H9 (cell line): ENCODE measurements around the gene DNLZ. TPM values are rescaled to one million over a fixed set of nuclear protein-coding genes. Genes with fewer than 3 reads are reported as not detected.

ENCODE experiments used
- DNase-seq: peaks from one replicate; pipeline ENCODE4 v3.0.0-alpha.2; 2017
- H2AFZ ChIP-seq: one replicate; pipeline ENCODE4 v1.6.1; 2013; ENCODE audit warnings: mild to moderate bottlenecking, low read length, control low read depth, moderate library complexity
- H2AK5ac ChIP-seq: 2 replicates; pipeline ENCODE4 v1.6.1; 2013; ENCODE audit warnings: low read length, control low read depth, mixed read lengths; ENCODE audit not compliant: insufficient read length
- H2BK120ac ChIP-seq: one replicate; pipeline ENCODE4 v1.6.1; 2013; ENCODE audit warnings: low read depth, mild to moderate bottlenecking, low read length, control low read depth, inconsistent platforms; ENCODE audit not compliant: poor library complexity, severe bottlenecking
- H2BK12ac ChIP-seq: 2 replicates; pipeline ENCODE4 v1.6.1; 2013; ENCODE audit warnings: low read length, control low read depth, mixed read lengths, low read depth; ENCODE audit not compliant: insufficient read length
- H2BK15ac ChIP-seq: 2 replicates; pipeline ENCODE4 v1.6.1; 2013; ENCODE audit warnings: low read depth, low read length, control low read depth
- H2BK20ac ChIP-seq: one replicate; pipeline ENCODE4 v1.6.1; 2013; ENCODE audit warnings: low read depth, mild to moderate bottlenecking, low read length, control low read depth, inconsistent platforms; ENCODE audit not compliant: poor library complexity, severe bottlenecking
- H2BK5ac ChIP-seq: 2 replicates; pipeline ENCODE4 v1.6.1; 2013; ENCODE audit warnings: low read length, control low read depth, mixed read lengths; ENCODE audit not compliant: insufficient read length
- H3K14ac ChIP-seq: 2 replicates; pipeline ENCODE4 v1.6.1; 2013; ENCODE audit warnings: low read length, control low read depth; ENCODE audit not compliant: insufficient read depth
- H3K18ac ChIP-seq: 2 replicates; pipeline ENCODE4 v1.6.1; 2013; ENCODE audit warnings: low read depth, mild to moderate bottlenecking, mixed read lengths, low read length, control low read depth; ENCODE audit not compliant: insufficient read length
- H3K23ac ChIP-seq: 2 replicates; pipeline ENCODE4 v1.6.1; 2013; ENCODE audit warnings: low read length, control low read depth, mixed read lengths, low read depth; ENCODE audit not compliant: insufficient read length
- H3K23me2 ChIP-seq: 2 replicates; pipeline ENCODE4 v1.6.1; 2013; ENCODE audit warnings: low read depth, mild to moderate bottlenecking, mixed read lengths, low read length, control low read depth; ENCODE audit not compliant: insufficient read length, poor library complexity, severe bottlenecking
- H3K27ac ChIP-seq: 2 replicates; pipeline ENCODE4 v1.5.1; 2013; ENCODE audit warnings: low read length, control low read depth, mixed read lengths, low read depth; ENCODE audit not compliant: insufficient read length
- H3K27me3 ChIP-seq: 2 replicates; pipeline ENCODE4 v1.6.1; 2013; ENCODE audit warnings: low read length, control low read depth, inconsistent platforms; ENCODE audit not compliant: insufficient read depth
- H3K4ac ChIP-seq: 2 replicates; pipeline ENCODE4 v1.6.1; 2013; ENCODE audit warnings: low read depth, mild to moderate bottlenecking, control low read depth, inconsistent platforms, low read length, moderate library complexity
- H3K4me1 ChIP-seq: 2 replicates; pipeline ENCODE4 v1.6.1; 2013; ENCODE audit warnings: low read length, control low read depth, inconsistent platforms; ENCODE audit not compliant: insufficient read depth
- H3K4me2 ChIP-seq: 2 replicates; pipeline ENCODE4 v1.6.1; 2013; ENCODE audit warnings: low read length, control low read depth, mixed read lengths; ENCODE audit not compliant: insufficient read length, insufficient read depth
- H3K56ac ChIP-seq: 2 replicates; pipeline ENCODE4 v1.6.1; 2013; ENCODE audit warnings: low read depth, mild to moderate bottlenecking, mixed read lengths, low read length, control low read depth; ENCODE audit not compliant: insufficient read length
- H3K79me1 ChIP-seq: 2 replicates; pipeline ENCODE4 v1.6.1; 2013; ENCODE audit warnings: low read depth, mild to moderate bottlenecking, moderate library complexity, low read length, control low read depth, inconsistent platforms; ENCODE audit not compliant: insufficient read depth, poor library complexity, severe bottlenecking
- H3K79me2 ChIP-seq: 2 replicates; pipeline ENCODE4 v1.6.1; 2013; ENCODE audit warnings: low read length, control low read depth, inconsistent platforms; ENCODE audit not compliant: insufficient read depth
- H3K9ac ChIP-seq: 2 replicates; pipeline ENCODE4 v1.6.1; 2013; ENCODE audit warnings: low read length, control low read depth, mixed read lengths; ENCODE audit not compliant: insufficient read length; ENCODE audit errors: extremely low read depth
- H3K9me3 ChIP-seq: one replicate; pipeline ENCODE4 v1.6.1; 2013; ENCODE audit warnings: low read depth, low read length, inconsistent platforms; ENCODE audit not compliant: control insufficient read depth
- H3T11ph ChIP-seq: one replicate; pipeline ENCODE4 v1.6.1; 2013; ENCODE audit warnings: mild to moderate bottlenecking, low read length, control low read depth, inconsistent platforms
- H4K20me1 ChIP-seq: one replicate; pipeline ENCODE4 v1.6.1; 2013; ENCODE audit not compliant: control insufficient read depth, insufficient read length, insufficient read depth
- H4K5ac ChIP-seq: 2 replicates; pipeline ENCODE4 v1.6.1; 2013; ENCODE audit warnings: low read depth, mild to moderate bottlenecking, mixed read lengths, low read length, control low read depth; ENCODE audit not compliant: insufficient read length
- H4K8ac ChIP-seq: replicated peaks from 2 replicates; pipeline ENCODE4 v1.6.1; 2013; ENCODE audit warnings: low read length, control low read depth, mixed read lengths, low read depth; ENCODE audit not compliant: insufficient read length
- H4K91ac ChIP-seq: 2 replicates; pipeline ENCODE4 v1.6.1; 2013; ENCODE audit warnings: low read depth, mild to moderate bottlenecking, moderate library complexity, mixed read lengths, low read length, control low read depth; ENCODE audit not compliant: insufficient read length
- H3K27ac Mint-ChIP-seq, 3 experiments: 2 replicates in 2 of 3; 3 replicates in 1 of 3; pipeline ENCODE4 v1.8.0; 2020 to 2021; ENCODE audit warnings: mixed read lengths in 3 of 3, mild to moderate bottlenecking in 1 of 3, moderate library complexity in 1 of 3
- H3K27me3 Mint-ChIP-seq: 2 replicates; pipeline ENCODE4 v1.8.0; 2021; ENCODE audit warnings: low read depth, mild to moderate bottlenecking, moderate library complexity, mixed read lengths
- H3K36me3 Mint-ChIP-seq, 3 experiments: 2 replicates in 2 of 3; 3 replicates in 1 of 3; pipeline ENCODE4 v1.8.0; 2020 to 2021; ENCODE audit warnings: low read depth in 3 of 3, mixed read lengths in 3 of 3; ENCODE audit not compliant: insufficient read depth in 1 of 3
- H3K4me1 Mint-ChIP-seq, 2 experiments: 2 replicates each; pipeline ENCODE4 v1.8.0; 2020; ENCODE audit warnings: mixed read lengths in 2 of 2
- H3K4me3 Mint-ChIP-seq, 2 experiments: 2 replicates in 1 of 2; 3 replicates in 1 of 2; pipeline ENCODE4 v1.8.0; 2020 to 2021; ENCODE audit warnings: mild to moderate bottlenecking in 2 of 2, mixed read lengths in 2 of 2, moderate library complexity in 1 of 2
- H3K9me3 Mint-ChIP-seq, 2 experiments: 2 replicates in 1 of 2; 3 replicates in 1 of 2; pipeline ENCODE4 v1.8.0; 2020; ENCODE audit warnings: mild to moderate bottlenecking in 2 of 2, mixed read lengths in 2 of 2, moderate library complexity in 1 of 2
- CTCF ChIP-seq: fragments of 200-600 bp; sonication (generic); conservative IDR thresholded peaks from 3 replicates; pipeline ENCODE4 v1.8.0; 2021; ENCODE audit warnings: antibody characterized with exemption, mild to moderate bottlenecking
- WGBS: extraction: QIAGEN DNeasy Blood & Tissue Kit; methylation state at CpG from one replicate; pipeline ENCODE4 v1.1.7; 2013; ENCODE audit warnings: missing lambda C conversion rate, low lambda C conversion rate, mixed read lengths; ENCODE audit not compliant: insufficient read length; ENCODE audit errors: extremely low coverage; 5-methylcytosine and 5-hydroxymethylcytosine counted together
- total RNA-seq: library from RNA; stranded (reverse); gene quantifications from 2 replicates; pipeline ENCODE4 v1.2.1, GENCODE V29; 2021

Gene DNLZ
- total RNA-seq, 1 experiment from 2014 or later, result 24.8 TPM

GRCh38 chr9:136395020-136395340 lies 31.4 kb upstream of the DNLZ start:
- Histone ChIP-seq H3K23ac (no peak overlapping the region), H2BK5ac (no peak overlapping the region), H3T11ph (no peak overlapping the region), H3K23me2 (peaks cover 6% of the 10 kb centered on the region), H3K27ac (no peak overlapping the region), H3K79me1 (peaks cover 7% of the 10 kb centered on the region), H3K79me2 (peaks cover 12% of the 10 kb centered on the region; the same call in 1 of the 2 replicates), H3K4ac (no peak overlapping the region), H3K18ac (no peak overlapping the region), H4K5ac (no peak overlapping the region), H3K4me2 (no peak overlapping the region), H2AK5ac (no peak overlapping the region), H3K4me1 (no peaks in the 10 kb centered on the region), H2BK20ac (no peak overlapping the region), H2BK15ac (no peak overlapping the region), H2BK120ac (no peak overlapping the region), H3K56ac (no peak overlapping the region), H4K91ac (no peak overlapping the region), H3K9me3 (no peaks in the 10 kb centered on the region), H4K20me1 (no peaks in the 10 kb centered on the region), H2BK12ac (no peak overlapping the region), H3K27me3 (no peaks in the 10 kb centered on the region), H3K9ac (no peak overlapping the region), H3K14ac (no peak overlapping the region), H2AFZ (no peak overlapping the region), H4K8ac (no peak overlapping the region)
- H3K4me1 Mint-ChIP-seq, result peaks cover 7 to 8% of the 10 kb centered on the region in 2 experiments
- DNase-seq, result no peak
- TF ChIP-seq CTCF, result no peak
- WGBS, result no CpG with 5 or more reads among the region's 13 CpGs
- no peaks in the 10 kb centered on the region for H3K9me3 Mint-ChIP-seq
- H3K36me3 Mint-ChIP-seq, result peaks cover 33 to 69% (median 61%) of the 10 kb centered on the region in 3 experiments; a peak in 6 of 7 replicates
- H3K27me3 Mint-ChIP-seq, result no peaks in the 10 kb centered on the region
- H3K27ac Mint-ChIP-seq, result no peak overlapping the region
- H3K4me3 Mint-ChIP-seq, result no peak overlapping the region
